LNCaP clone FGC (cell line): ENCODE measurements around the gene ITGBL1.

ENCODE experiments used
- DNase-seq: peaks from one replicate; pipeline ENCODE4 v3.0.0-alpha.2; 2011; ENCODE audit warnings: low read depth
- H3K4me3 ChIP-seq: 2 replicates; pipeline ENCODE4 v1.5.1; 2011; ENCODE audit warnings: mild to moderate bottlenecking, low read depth, low read length, control low read depth
- CTCF ChIP-seq: IDR thresholded peaks from 2 replicates; pipeline ENCODE4 v1.5.1; 2012; ENCODE audit warnings: mild to moderate bottlenecking; ENCODE audit not compliant: control insufficient read depth, insufficient read depth; ENCODE audit errors: extremely low read depth

The ITGBL1 gene

GRCh38 chr13:101611491-101612475 is 159.3 kb downstream of the ITGBL1 start:
- no peak for TF ChIP-seq CTCF
- no peak for DNase-seq

GRCh38 chr13:101612735-101613134 is 160.3 kb downstream of the ITGBL1 start:
- DNase-seq, result no peak
- no peak for TF ChIP-seq CTCF
- H3K4me3 ChIP-seq, result no peak overlapping the region

More at GRCh38 chr13:101611491-101612475, 159.3 kb downstream of the ITGBL1 start:
- H3K4me3 ChIP-seq, result no peak overlapping the region

- no peak for DNase-seq
- H3K4me3 ChIP-seq, result no peak overlapping the region
- TF ChIP-seq CTCF, result no peak
Observed at GRCh38 chr13:101614491-101614890, 162.0 kb downstream of the ITGBL1 start.

GRCh38 chr13:101618440-101619187 is 166.1 kb downstream of the ITGBL1 start:
- DNase-seq, result no peak
- H3K4me3 ChIP-seq, result no peak overlapping the region
- no peak for TF ChIP-seq CTCF

GRCh38 chr13:101621099-101621498 is 168.6 kb downstream of the ITGBL1 start:
- no peak for DNase-seq
- no peak overlapping the region for H3K4me3 ChIP-seq
- no peak for TF ChIP-seq CTCF

- DNase-seq, result no peak
- H3K4me3 ChIP-seq, result no peak overlapping the region
- TF ChIP-seq CTCF, result no peak
Observed at GRCh38 chr13:101623470-101624209, 171.2 kb downstream of the ITGBL1 start.
